GM12878 (cell line): ENCODE measurements around the gene CSNK1G2.

Source experiments
- EGR1 ChIP-seq, 2 experiments: IDR thresholded peaks; 1 replicate in 1 of 2; 2 replicates in 1 of 2; pipeline ENCODE4 v1.6.1; 2011 to 2012; ENCODE audit warnings: low read depth in 2 of 2, low read length in 2 of 2, borderline replicate concordance in 1 of 2, mild to moderate bottlenecking in 1 of 2, moderate library complexity in 1 of 2
- POLR2A ChIP-seq: IDR thresholded peaks from 2 replicates; pipeline ENCODE4 v1.6.1; 2011; ENCODE audit warnings: low read depth, mild to moderate bottlenecking, low read length

- TF ChIP-seq POLR2A (no peak), EGR1 (IDR thresholded peaks at IDR 0.05; ENCODE audit: borderline replicate concordance in 1 of 2, low read depth in 2 of 2, low read length in 2 of 2) (no peak)
Measured at GRCh38 chr19:1917926-1918325, 23.0 kb upstream of the CSNK1G2 start.
